DOHH2 (cell line): ENCODE data around the gene FNIP2.

Experiments
- H3F3A ChIP-seq: fragments of 200-600 bp; sonication (generic), shearing (Covaris generic); 2 replicates; pipeline ENCODE4 v1.6.0; 2016; ENCODE audit warnings: antibody characterized with exemption, mild to moderate bottlenecking; ENCODE audit not compliant: control insufficient read depth, insufficient read depth
- H3K27ac ChIP-seq: fragments of 200-600 bp; sonication (generic); 2 replicates; pipeline ENCODE4 v1.5.1; 2014; ENCODE audit warnings: low read depth, mild to moderate bottlenecking, low read length, moderate library complexity
- H3K27me3 ChIP-seq: fragments of 200-600 bp; sonication (generic); 2 replicates; pipeline ENCODE4 v1.6.1; 2014; ENCODE audit warnings: mild to moderate bottlenecking, low read length, mixed read lengths; ENCODE audit not compliant: control insufficient read depth
- H3K36me3 ChIP-seq: fragments of 200-600 bp; sonication (generic); 2 replicates; pipeline ENCODE4 v1.6.1; 2014; ENCODE audit warnings: mild to moderate bottlenecking, low read length, moderate library complexity, mixed read lengths; ENCODE audit not compliant: control insufficient read depth
- H3K4me1 ChIP-seq: fragments of 200-600 bp; sonication (generic); 2 replicates; pipeline ENCODE4 v1.6.1; 2014; ENCODE audit warnings: mild to moderate bottlenecking, low read length, mixed read lengths; ENCODE audit not compliant: control insufficient read depth
- H3K4me2 ChIP-seq: fragments of 200-600 bp; sonication (generic); 2 replicates; pipeline ENCODE4 v1.6.0; 2014; ENCODE audit warnings: mild to moderate bottlenecking, low read length, moderate library complexity
- H3K4me3 ChIP-seq: fragments of 200-600 bp; sonication (generic); 2 replicates; pipeline ENCODE4 v1.5.1; 2014; ENCODE audit warnings: mild to moderate bottlenecking, low read length, mixed read lengths
- H3K79me2 ChIP-seq: fragments of 200-600 bp; sonication (generic); 2 replicates; pipeline ENCODE4 v1.6.1; 2014; ENCODE audit warnings: mild to moderate bottlenecking, low read length, mixed read lengths; ENCODE audit not compliant: control insufficient read depth
- H3K9me2 ChIP-seq: fragments of 200-600 bp; sonication (generic); replicated peaks from 2 replicates; pipeline ENCODE4 v1.6.1; 2014; ENCODE audit warnings: mild to moderate bottlenecking, low read length, mixed read lengths; ENCODE audit not compliant: control insufficient read depth
- H3K9me3 ChIP-seq: fragments of 200-600 bp; sonication (generic); 2 replicates; pipeline ENCODE4 v1.6.1; 2014; ENCODE audit warnings: antibody characterized with exemption, low read length, mixed read lengths; ENCODE audit not compliant: control insufficient read depth, insufficient read depth
- H4K20me1 ChIP-seq: fragments of 200-600 bp; sonication (generic); 2 replicates; pipeline ENCODE4 v1.6.0; 2014; ENCODE audit warnings: low read depth, mild to moderate bottlenecking, antibody characterized with exemption, low read length, moderate library complexity; ENCODE audit not compliant: control insufficient read depth, insufficient read depth
- EZH2phosphoT487 ChIP-seq: fragments of 200-600 bp; sonication (generic); IDR thresholded peaks from 2 replicates; pipeline ENCODE4 v1.6.1; 2017; ENCODE audit warnings: borderline replicate concordance, mild to moderate bottlenecking, antibody characterized with exemption, low read length, moderate library complexity, mixed read lengths
- TF ChIP-seq, protein P1 (sequence below): fragments of 200-600 bp; sonication (generic); IDR thresholded peaks from one replicate; pipeline ENCODE4 v1.5.1; 2014; ENCODE audit warnings: antibody characterized with exemption, mild to moderate bottlenecking, low read depth, low read length; ENCODE audit not compliant: poor library complexity, severe bottlenecking

FNIP2 gene

DNA sequence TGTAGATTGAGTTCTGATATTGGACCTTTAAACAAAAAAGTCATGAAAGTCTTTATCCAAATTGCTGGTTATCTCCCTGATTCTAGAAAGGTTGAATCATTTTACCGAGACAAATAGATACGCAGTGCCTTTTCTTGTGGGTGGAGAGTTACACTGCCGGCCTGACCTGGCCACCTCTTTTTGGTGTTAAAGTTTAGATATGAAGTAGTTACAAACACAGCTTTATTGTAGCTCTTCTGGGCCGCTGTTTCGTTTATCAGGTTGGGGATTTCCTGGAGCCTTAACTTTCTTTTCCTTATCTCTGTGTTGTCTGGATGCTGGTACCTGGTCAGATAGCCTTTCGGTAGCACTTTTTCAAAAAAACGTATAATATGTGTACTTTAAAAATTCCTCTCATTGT lies 31.0 kb downstream of the FNIP2 start:
- TF ChIP-seq, protein P1, sequence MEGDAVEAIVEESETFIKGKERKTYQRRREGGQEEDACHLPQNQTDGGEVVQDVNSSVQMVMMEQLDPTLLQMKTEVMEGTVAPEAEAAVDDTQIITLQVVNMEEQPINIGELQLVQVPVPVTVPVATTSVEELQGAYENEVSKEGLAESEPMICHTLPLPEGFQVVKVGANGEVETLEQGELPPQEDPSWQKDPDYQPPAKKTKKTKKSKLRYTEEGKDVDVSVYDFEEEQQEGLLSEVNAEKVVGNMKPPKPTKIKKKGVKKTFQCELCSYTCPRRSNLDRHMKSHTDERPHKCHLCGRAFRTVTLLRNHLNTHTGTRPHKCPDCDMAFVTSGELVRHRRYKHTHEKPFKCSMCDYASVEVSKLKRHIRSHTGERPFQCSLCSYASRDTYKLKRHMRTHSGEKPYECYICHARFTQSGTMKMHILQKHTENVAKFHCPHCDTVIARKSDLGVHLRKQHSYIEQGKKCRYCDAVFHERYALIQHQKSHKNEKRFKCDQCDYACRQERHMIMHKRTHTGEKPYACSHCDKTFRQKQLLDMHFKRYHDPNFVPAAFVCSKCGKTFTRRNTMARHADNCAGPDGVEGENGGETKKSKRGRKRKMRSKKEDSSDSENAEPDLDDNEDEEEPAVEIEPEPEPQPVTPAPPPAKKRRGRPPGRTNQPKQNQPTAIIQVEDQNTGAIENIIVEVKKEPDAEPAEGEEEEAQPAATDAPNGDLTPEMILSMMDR = no peak
- no peak for TF ChIP-seq EZH2phosphoT487
- Histone ChIP-seq H3K4me2 (no peak overlapping the region), H4K20me1 (no peaks in the 10 kb centered on the region), H3K9me2 (no peaks in the 10 kb centered on the region), H3F3A (no peaks in the 10 kb centered on the region), H3K79me2 (no peaks in the 10 kb centered on the region), H3K9me3 (no peaks in the 10 kb centered on the region), H3K4me3 (no peak overlapping the region), H3K27ac (no peak overlapping the region), H3K27me3 (peaks cover 2% of the 10 kb centered on the region; the same call in 1 of the 2 replicates), H3K36me3 (no peaks in the 10 kb centered on the region), H3K4me1 (no peaks in the 10 kb centered on the region)

DNA sequence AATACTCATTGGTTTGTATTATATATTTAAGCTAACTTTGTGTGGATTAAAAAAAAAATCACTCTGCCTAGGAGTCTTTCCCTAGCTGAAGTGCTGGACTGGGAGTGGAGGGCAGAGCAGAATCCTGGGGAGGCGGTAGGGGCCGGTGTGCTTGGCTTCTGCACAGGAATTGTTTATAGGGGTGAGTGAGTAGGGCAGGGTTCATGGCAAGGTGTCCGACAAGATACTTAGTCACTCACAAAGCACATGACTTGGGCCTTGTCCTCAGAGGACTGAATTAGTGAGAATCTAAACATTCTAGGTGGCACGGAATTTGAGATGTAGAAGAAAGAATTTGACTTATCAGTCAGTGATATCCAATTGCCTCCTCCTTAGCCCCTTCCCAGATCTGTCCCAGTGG lies 32.2 kb downstream of the FNIP2 start:
- Histone ChIP-seq H4K20me1 (no peaks in the 10 kb centered on the region), H3K9me2 (no peaks in the 10 kb centered on the region), H3K27me3 (peaks cover 2% of the 10 kb centered on the region; the same call in 1 of the 2 replicates), H3K79me2 (no peaks in the 10 kb centered on the region), H3K4me1 (no peaks in the 10 kb centered on the region), H3K4me3 (no peak overlapping the region), H3K4me2 (no peak overlapping the region), H3K36me3 (no peaks in the 10 kb centered on the region), H3K27ac (no peak overlapping the region), H3F3A (no peaks in the 10 kb centered on the region), H3K9me3 (no peaks in the 10 kb centered on the region)
- no peak for TF ChIP-seq EZH2phosphoT487
- TF ChIP-seq, protein P1 = no peak

DNA sequence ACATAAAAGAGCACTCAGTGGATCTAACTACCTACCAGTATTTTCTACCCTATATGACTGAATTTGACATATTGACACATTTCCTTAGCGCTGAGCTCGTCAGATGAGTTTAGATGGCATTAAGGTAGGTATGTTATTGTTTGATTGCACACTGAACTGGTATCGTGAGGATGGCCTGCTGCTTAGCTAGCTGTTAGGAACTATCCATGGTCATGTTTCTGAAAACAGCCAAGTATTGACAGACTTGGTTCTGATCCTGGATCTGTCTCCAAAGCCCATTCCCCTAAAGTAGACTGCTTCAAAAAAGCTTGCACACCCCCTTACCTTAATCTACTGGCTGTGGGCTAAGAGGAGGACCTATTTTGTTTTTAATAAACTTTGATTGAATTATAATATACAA lies 32.9 kb downstream of the FNIP2 start:
- H3K27ac ChIP-seq = no peak overlapping the region
- no peaks in the 10 kb centered on the region for H3F3A ChIP-seq
- H3K4me1 ChIP-seq = no peaks in the 10 kb centered on the region
- H3K4me2 ChIP-seq = no peak overlapping the region
- no peak overlapping the region for H3K4me3 ChIP-seq
- H3K9me3 ChIP-seq = no peaks in the 10 kb centered on the region
- no peaks in the 10 kb centered on the region for H3K9me2 ChIP-seq
- peaks cover 2% of the 10 kb centered on the region; the same call in 1 of the 2 replicates for H3K27me3 ChIP-seq
- no peak for TF ChIP-seq EZH2phosphoT487
- TF ChIP-seq, protein P1 = no peak
- H4K20me1 ChIP-seq = no peaks in the 10 kb centered on the region
- H3K36me3 ChIP-seq = no peaks in the 10 kb centered on the region
- no peaks in the 10 kb centered on the region for H3K79me2 ChIP-seq
